Measurements from ENCODE around the gene CCDC69. TPM values are rescaled to one million over a fixed set of nuclear protein-coding genes. Genes with fewer than 3 reads are reported as not detected.
A peak's percentile ranks its signal among the peaks of the same experiment; 100 is the strongest.

The CCDC69 gene
- polyA plus RNA-seq, 4 donors = 5.6 to 48.0 (median 28.0) TPM

GRCh38 chr5:151157426-151158286 lies 66.2 kb downstream of the CCDC69 start, which contains the start of gene ANXA6:
TSS of gene ANXA6 (minus strand) at chr5:151157779. CDS start at chr5:151147901, 9,878 bp downstream.
- WGBS, 3 donors = 1% methylated on average over 52 to 60 of the region's 60 CpGs
- H3K27me3 ChIP-seq (ENCODE audit: control insufficient read depth in 3 of 3, insufficient read depth in 3 of 3, low read length in 3 of 3) = no peaks in the 10 kb centered on the region
- H3K36me3 ChIP-seq (ENCODE audit: control insufficient read depth in 3 of 3, insufficient read depth in 2 of 3, low read depth in 1 of 3, low read length in 3 of 3) = peaks cover 0 to 3% (median 0%) of the 10 kb centered on the region in 3 donors
- no peaks in the 10 kb centered on the region for H3K9me3 ChIP-seq (ENCODE audit: control insufficient read depth in 2 of 2, insufficient read depth in 1 of 2, low read depth in 1 of 2, low read length in 1 of 2)
- DNase-seq (peak; percentile 52 to 89), FAIRE-seq (no peak)
- H3K27ac ChIP-seq (ENCODE audit: low read depth in 1 of 3, low read length in 2 of 3) = peak within 1 kb of the TSS; percentile 58 to 90 (median 68)
- peak within 1 kb of the TSS; percentile 66 to 77 (median 74) for H3K4me3 ChIP-seq (ENCODE audit: low read depth in 1 of 3, low read length in 3 of 3)
- peaks cover 0 to 35% (median 22%) of the 10 kb centered on the region in 3 donors for H3K4me1 ChIP-seq (ENCODE audit: control insufficient read depth in 3 of 3, insufficient read depth in 2 of 3, low read depth in 1 of 3, low read length in 2 of 3)

GRCh38 chr5:151156507-151157420 lies 67.1 kb downstream of the CCDC69 start:
- H3K4me1 ChIP-seq (ENCODE audit: control insufficient read depth in 3 of 3, insufficient read depth in 2 of 3, low read depth in 1 of 3, low read length in 2 of 3) = peaks cover 0 to 36% (median 27%) of the 10 kb centered on the region in 3 donors
- no peak for FAIRE-seq
- WGBS, 3 donors = 19 to 42% (median 31%) methylated on average over 20 of the region's 20 CpGs

GRCh38 chr5:151155775-151156506 lies 68.0 kb downstream of the CCDC69 start:
- FAIRE-seq = no peak
- Histone ChIP-seq H3K9me3 (ENCODE audit: control insufficient read depth in 2 of 2, insufficient read depth in 1 of 2, low read depth in 1 of 2, low read length in 1 of 2) (no peaks in the 10 kb centered on the region), H3K27me3 (ENCODE audit: control insufficient read depth in 3 of 3, insufficient read depth in 3 of 3, low read length in 3 of 3) (no peaks in the 10 kb centered on the region), H3K4me3 (ENCODE audit: low read depth in 1 of 3, low read length in 3 of 3) (peak overlapping the region; percentile 3 to 77 (median 74)), H3K27ac (ENCODE audit: low read depth in 1 of 3, low read length in 2 of 3) (peak overlapping the region; percentile 37 to 90 (median 68)), H3K36me3 (ENCODE audit: control insufficient read depth in 3 of 3, insufficient read depth in 2 of 3, low read depth in 1 of 3, low read length in 3 of 3) (peaks cover 0 to 3% (median 0%) of the 10 kb centered on the region in 3 donors), H3K4me1 (ENCODE audit: control insufficient read depth in 3 of 3, insufficient read depth in 2 of 3, low read depth in 1 of 3, low read length in 2 of 3) (peaks cover 0 to 44% (median 30%) of the 10 kb centered on the region in 3 donors)
- peak in 1 of 2 donors; percentile 63 for DNase-seq
- 33 to 59% (median 51%) methylated on average over 9 of the region's 9 CpGs for WGBS, 3 donors

More at GRCh38 chr5:151156507-151157420, 67.1 kb downstream of the CCDC69 start:
- H3K36me3 ChIP-seq (ENCODE audit: control insufficient read depth in 3 of 3, insufficient read depth in 2 of 3, low read depth in 1 of 3, low read length in 3 of 3) = peaks cover 0 to 3% (median 0%) of the 10 kb centered on the region in 3 donors
- H3K27me3 ChIP-seq (ENCODE audit: control insufficient read depth in 3 of 3, insufficient read depth in 3 of 3, low read length in 3 of 3) = no peaks in the 10 kb centered on the region
- no peaks in the 10 kb centered on the region for H3K9me3 ChIP-seq (ENCODE audit: control insufficient read depth in 2 of 2, insufficient read depth in 1 of 2, low read depth in 1 of 2, low read length in 1 of 2)
- peak overlapping the region; percentile 58 to 90 (median 68) for H3K27ac ChIP-seq (ENCODE audit: low read depth in 1 of 3, low read length in 2 of 3)
- H3K4me3 ChIP-seq (ENCODE audit: low read depth in 1 of 3, low read length in 3 of 3) = peak overlapping the region; percentile 66 to 77 (median 74)
- DNase-seq = no peak

- 34 to 58% (median 48%) methylated on average over 9 of the region's 9 CpGs for WGBS, 3 donors
- peak overlapping the region in 2 of 3 donors; percentile 74 to 77 for H3K4me3 ChIP-seq (ENCODE audit: low read depth in 1 of 3, low read length in 3 of 3)
- no peaks in the 10 kb centered on the region for H3K27me3 ChIP-seq (ENCODE audit: control insufficient read depth in 3 of 3, insufficient read depth in 3 of 3, low read length in 3 of 3)
- FAIRE-seq (no peak), DNase-seq (peak in 1 of 2 donors; percentile 46)
- peaks cover 0 to 52% (median 31%) of the 10 kb centered on the region in 3 donors for H3K4me1 ChIP-seq (ENCODE audit: control insufficient read depth in 3 of 3, insufficient read depth in 2 of 3, low read depth in 1 of 3, low read length in 2 of 3)
- H3K9me3 ChIP-seq (ENCODE audit: control insufficient read depth in 2 of 2, insufficient read depth in 1 of 2, low read depth in 1 of 2, low read length in 1 of 2) = no peaks in the 10 kb centered on the region
- H3K27ac ChIP-seq (ENCODE audit: low read depth in 1 of 3, low read length in 2 of 3) = peak overlapping the region; percentile 44 to 90 (median 68)
- peaks cover 0 to 3% (median 0%) of the 10 kb centered on the region in 3 donors for H3K36me3 ChIP-seq (ENCODE audit: control insufficient read depth in 3 of 3, insufficient read depth in 2 of 3, low read depth in 1 of 3, low read length in 3 of 3)
Observed at GRCh38 chr5:151154931-151155774, 68.7 kb downstream of the CCDC69 start.

- peaks cover 0 to 59% (median 32%) of the 10 kb centered on the region in 3 donors for H3K4me1 ChIP-seq (ENCODE audit: control insufficient read depth in 3 of 3, insufficient read depth in 2 of 3, low read depth in 1 of 3, low read length in 2 of 3)
- FAIRE-seq = no peak
Observed at GRCh38 chr5:151153766-151154272, 70.1 kb downstream of the CCDC69 start.

GRCh38 chr5:151153300-151153699 lies 70.6 kb downstream of the CCDC69 start:
- WGBS, 3 donors = 64 to 69% (median 68%) methylated on average over 3 of the region's 3 CpGs
- peak overlapping the region in 1 of 3 donors; percentile 17 for H3K27ac ChIP-seq (ENCODE audit: low read depth in 1 of 3, low read length in 2 of 3)
- DNase-seq (no peak), FAIRE-seq (no peak)
- H3K36me3 ChIP-seq (ENCODE audit: control insufficient read depth in 3 of 3, insufficient read depth in 2 of 3, low read depth in 1 of 3, low read length in 3 of 3) = peaks cover 0 to 6% (median 0%) of the 10 kb centered on the region in 3 donors
- H3K4me1 ChIP-seq (ENCODE audit: control insufficient read depth in 3 of 3, insufficient read depth in 2 of 3, low read depth in 1 of 3, low read length in 2 of 3) = peaks cover 0 to 57% (median 32%) of the 10 kb centered on the region in 3 donors
- H3K4me3 ChIP-seq (ENCODE audit: low read depth in 1 of 3, low read length in 3 of 3) = no peak overlapping the region
- H3K27me3 ChIP-seq (ENCODE audit: control insufficient read depth in 3 of 3, insufficient read depth in 3 of 3, low read length in 3 of 3) = no peaks in the 10 kb centered on the region
- no peaks in the 10 kb centered on the region for H3K9me3 ChIP-seq (ENCODE audit: control insufficient read depth in 2 of 2, insufficient read depth in 1 of 2, low read depth in 1 of 2, low read length in 1 of 2)

More at GRCh38 chr5:151153766-151154272, 70.1 kb downstream of the CCDC69 start:
- no peak overlapping the region for H3K27ac ChIP-seq (ENCODE audit: low read depth in 1 of 3, low read length in 2 of 3)
- no peaks in the 10 kb centered on the region for H3K9me3 ChIP-seq (ENCODE audit: control insufficient read depth in 2 of 2, insufficient read depth in 1 of 2, low read depth in 1 of 2, low read length in 1 of 2)
- no peak overlapping the region for H3K4me3 ChIP-seq (ENCODE audit: low read depth in 1 of 3, low read length in 3 of 3)
- H3K36me3 ChIP-seq (ENCODE audit: control insufficient read depth in 3 of 3, insufficient read depth in 2 of 3, low read depth in 1 of 3, low read length in 3 of 3) = peaks cover 0 to 3% (median 0%) of the 10 kb centered on the region in 3 donors
- no peak for DNase-seq
- WGBS, 3 donors = 65 to 85% (median 74%) methylated on average over 3 of the region's 3 CpGs
- no peaks in the 10 kb centered on the region for H3K27me3 ChIP-seq (ENCODE audit: control insufficient read depth in 3 of 3, insufficient read depth in 3 of 3, low read length in 3 of 3)

- FAIRE-seq (no peak), DNase-seq (no peak)
- WGBS, 3 donors = 50 to 88% (median 75%) methylated on average over 5 of the region's 5 CpGs
- H3K36me3 ChIP-seq (ENCODE audit: control insufficient read depth in 3 of 3, insufficient read depth in 2 of 3, low read depth in 1 of 3, low read length in 3 of 3) = peaks cover 0 to 9% (median 0%) of the 10 kb centered on the region in 3 donors
- H3K9me3 ChIP-seq (ENCODE audit: control insufficient read depth in 2 of 2, insufficient read depth in 1 of 2, low read depth in 1 of 2, low read length in 1 of 2) = no peaks in the 10 kb centered on the region
- H3K27ac ChIP-seq (ENCODE audit: low read depth in 1 of 3, low read length in 2 of 3) = peak overlapping the region; percentile 1 to 85 (median 81)
- H3K4me3 ChIP-seq (ENCODE audit: low read depth in 1 of 3, low read length in 3 of 3) = no peak overlapping the region
- peaks cover 0 to 47% (median 32%) of the 10 kb centered on the region in 3 donors for H3K4me1 ChIP-seq (ENCODE audit: control insufficient read depth in 3 of 3, insufficient read depth in 2 of 3, low read depth in 1 of 3, low read length in 2 of 3)
- H3K27me3 ChIP-seq (ENCODE audit: control insufficient read depth in 3 of 3, insufficient read depth in 3 of 3, low read length in 3 of 3) = no peaks in the 10 kb centered on the region
Observed at GRCh38 chr5:151151793-151152192, 72.1 kb downstream of the CCDC69 start.
